Cardiac septum (tissue), 1 donor: ENCODE data around the gene XPC. TPM values are rescaled to one million over a fixed set of nuclear protein-coding genes. Genes with fewer than 3 reads are reported as not detected.

Experiments used
- DNase-seq: peaks from one replicate; pipeline ENCODE4 v3.0.0-alpha.2; 2020; ENCODE audit warnings: low spot score
- intact Hi-C: fragments of 100-400 bp; cut with DNase I; formaldehyde crosslinking; loops from one replicate; pipeline ENCODE4 v1.14.0; 2022
- total RNA-seq: library from RNA; stranded (reverse); fragmentation: NEBNext Ultra II Directional; extraction: Animal tissue kit (Norgen Biotek cat#: 25700); gene quantifications from one replicate; pipeline ENCODE4 v1.2.1, GENCODE V29; 2021
- donor health status: DM: no; HTN: no; CAD: no.

Gene XPC
- total RNA-seq, 1 donor from 2014 or later, result 16.7 TPM

GRCh38 chr3:14141144-14141543, 37.3 kb downstream of the XPC start:
- intact Hi-C loops, result no loop called here
- DNase-seq, result no peak

- intact Hi-C loops, result no loop called here
- peak; percentile 57 for DNase-seq
These were observed 37.7 kb downstream of the XPC start for GRCh38 chr3:14140668-14141067.

- intact Hi-C loops, result no loop called here
- DNase-seq, result peak; percentile 53
These were observed 38.6 kb downstream of the XPC start for GRCh38 chr3:14139771-14140170.

- peak; percentile 60 for DNase-seq
- intact Hi-C loops, result no loop called here
These were observed 39.3 kb downstream of the XPC start for GRCh38 chr3:14138878-14139655.

DNA sequence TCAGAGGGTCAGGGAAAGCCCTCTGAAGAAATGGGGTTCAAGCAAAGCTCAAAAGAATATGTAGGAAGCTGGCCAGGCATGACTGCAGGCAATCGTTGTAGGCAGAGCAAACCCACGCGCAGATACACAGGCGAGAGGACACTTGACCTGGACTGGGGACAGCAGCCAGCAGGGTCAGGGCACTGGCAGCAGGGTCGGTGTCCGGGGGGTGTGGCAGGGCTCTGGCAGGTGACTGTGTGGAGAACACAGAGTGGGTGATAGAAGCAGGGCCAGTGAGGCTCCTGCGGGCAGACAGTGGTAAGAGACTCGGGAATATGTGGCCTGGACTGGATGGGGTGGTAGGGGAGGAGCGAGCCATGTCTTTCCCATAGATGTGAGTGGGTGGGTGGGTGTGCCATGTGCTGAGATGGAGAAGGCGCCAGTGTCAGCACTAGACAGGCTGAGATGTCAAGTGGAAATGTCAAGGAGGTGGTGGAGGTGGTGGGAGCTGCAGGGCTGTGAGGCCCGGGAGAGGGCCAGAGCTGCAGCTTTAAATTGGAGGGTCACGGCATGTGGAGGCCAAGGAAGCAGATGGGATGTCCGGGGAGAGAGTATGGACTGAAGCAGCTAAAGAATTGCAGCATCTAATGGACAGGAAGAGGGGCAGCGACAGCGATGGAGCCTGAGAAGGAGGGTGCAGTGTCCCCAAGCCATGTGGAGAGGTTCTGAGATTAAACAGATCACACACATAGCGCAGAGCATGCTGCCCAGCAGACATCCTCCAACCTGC, 40.1 kb downstream of the XPC start:
- DNase-seq, result peak; percentile 67
- intact Hi-C loops, result no loop called here

DNA sequence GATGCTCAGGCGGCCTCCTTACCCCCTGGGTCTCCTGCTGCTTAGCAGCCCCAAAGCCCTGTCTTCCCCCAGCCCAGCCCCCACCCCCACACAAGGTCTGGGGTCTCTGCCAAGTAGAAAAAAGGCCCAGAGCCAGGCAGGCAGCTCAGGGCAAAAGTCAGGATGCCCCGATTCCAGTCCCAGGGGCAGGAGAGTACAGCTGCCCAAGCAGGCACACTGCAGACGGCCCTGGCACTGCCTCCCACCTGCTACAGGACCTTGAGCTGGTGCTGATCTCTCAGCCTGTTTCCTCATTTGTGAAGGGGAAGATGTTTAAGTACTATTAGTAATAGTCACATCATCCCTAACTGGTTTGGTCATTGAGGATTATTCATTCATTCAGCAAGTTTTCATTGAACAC, 41.0 kb downstream of the XPC start:
- intact Hi-C loops, result no loop called here
- peak; percentile 74 for DNase-seq

DNA sequence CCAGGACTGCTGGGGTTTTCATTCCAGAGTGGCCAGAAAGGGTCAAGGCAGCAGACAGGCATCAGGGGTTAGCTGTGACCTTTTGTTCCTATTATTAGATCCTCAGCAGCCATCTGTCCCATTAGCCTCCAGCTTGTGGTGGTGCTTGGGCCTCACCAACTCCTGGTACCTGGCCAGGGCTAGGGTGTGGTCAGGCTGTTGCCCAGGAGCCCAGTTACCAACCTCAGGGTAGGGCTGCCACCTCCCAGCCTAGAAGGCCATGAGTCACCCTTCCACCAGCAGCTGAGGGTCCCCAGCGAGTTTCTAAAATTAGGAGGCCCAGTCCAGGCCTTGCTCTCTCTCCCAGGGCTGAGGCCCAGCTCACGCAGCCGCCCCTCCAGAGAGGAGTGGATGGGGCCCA, 41.4 kb downstream of the XPC start:
- intact Hi-C loops, result no loop called here
- DNase-seq, result peak; percentile 82

DNA sequence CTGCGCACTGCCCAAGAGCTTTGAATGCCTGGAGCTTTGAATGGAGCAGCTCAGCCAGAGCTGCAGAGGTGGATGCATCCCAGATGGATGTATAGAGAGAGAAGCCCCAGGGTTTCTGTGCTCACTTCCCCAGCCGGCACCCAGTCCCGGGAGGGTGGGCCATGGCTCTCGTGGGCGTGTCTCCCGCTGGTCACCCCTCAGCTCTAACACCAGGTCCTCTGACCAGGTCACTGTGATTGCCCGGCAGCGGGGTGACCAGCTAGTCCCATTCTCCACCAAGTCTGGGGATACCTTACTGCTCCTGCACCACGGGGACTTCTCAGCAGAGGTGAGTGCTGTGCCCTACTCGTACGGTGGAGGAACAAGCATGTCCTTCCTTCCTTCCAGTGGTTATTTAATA, 42.8 kb downstream of the XPC start:
- DNase-seq, result peak; percentile 59
- intact Hi-C loops, result no loop called here

GRCh38 chr3:14134291-14134690, 44.1 kb downstream of the XPC start:
- DNase-seq, result peak; percentile 70

DNA sequence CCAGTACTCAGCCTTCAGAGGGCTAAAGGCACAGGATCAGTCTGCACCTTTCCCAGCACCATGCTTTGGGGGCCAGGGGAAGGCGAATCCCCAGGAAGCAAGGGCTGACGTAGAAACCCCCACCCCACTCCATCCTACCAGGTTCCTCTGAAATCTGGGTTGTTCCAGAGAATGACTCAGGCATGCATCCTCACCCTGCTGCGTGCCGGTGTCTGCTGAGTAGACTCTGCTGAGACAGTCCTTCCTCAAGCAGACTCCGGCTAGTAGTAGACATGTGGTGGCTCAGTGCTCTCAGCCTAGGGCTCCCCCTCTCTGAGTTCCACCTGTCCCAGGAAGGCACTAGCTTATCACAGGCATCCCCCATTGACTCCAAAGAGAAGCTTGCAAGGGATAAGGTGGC, 44.5 kb downstream of the XPC start:
- DNase-seq, result peak; percentile 55
- intact Hi-C loops, result no loop called here

More at GRCh38 chr3:14134291-14134690, 44.1 kb downstream of the XPC start:
- intact Hi-C loops, result no loop called here

DNA sequence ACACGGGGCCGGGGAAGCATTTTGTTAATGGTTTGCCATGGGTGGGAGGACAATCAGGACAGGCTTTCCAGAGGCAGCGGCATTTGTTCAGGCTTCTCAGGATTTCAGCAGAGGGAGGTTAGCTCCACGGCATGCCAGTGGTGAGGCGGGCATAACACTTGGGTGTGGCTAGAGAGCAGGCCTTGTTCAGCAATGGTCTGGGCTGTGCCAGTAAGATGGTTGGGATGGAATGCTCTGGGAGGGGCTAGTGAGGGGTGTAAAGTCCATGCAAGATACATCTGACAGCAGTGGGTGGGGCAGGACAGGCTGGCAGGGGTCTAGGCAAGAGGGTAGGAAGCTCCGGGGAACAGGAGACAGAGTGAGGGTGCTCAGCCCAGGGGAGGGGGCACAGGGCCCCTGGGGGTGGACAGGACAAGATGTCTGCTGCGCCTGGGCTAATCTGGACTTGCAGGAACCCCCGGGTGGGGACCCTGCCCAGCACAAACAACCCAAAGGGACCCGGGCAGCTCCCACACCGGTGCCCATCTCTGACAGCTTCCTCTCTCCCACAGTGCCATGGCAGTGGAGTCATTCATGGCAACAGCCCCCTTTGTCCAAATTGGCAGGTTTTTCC, 45.1 kb downstream of the XPC start:
- DNase-seq, result peak; percentile 59
- intact Hi-C loops, result no loop called here

DNA sequence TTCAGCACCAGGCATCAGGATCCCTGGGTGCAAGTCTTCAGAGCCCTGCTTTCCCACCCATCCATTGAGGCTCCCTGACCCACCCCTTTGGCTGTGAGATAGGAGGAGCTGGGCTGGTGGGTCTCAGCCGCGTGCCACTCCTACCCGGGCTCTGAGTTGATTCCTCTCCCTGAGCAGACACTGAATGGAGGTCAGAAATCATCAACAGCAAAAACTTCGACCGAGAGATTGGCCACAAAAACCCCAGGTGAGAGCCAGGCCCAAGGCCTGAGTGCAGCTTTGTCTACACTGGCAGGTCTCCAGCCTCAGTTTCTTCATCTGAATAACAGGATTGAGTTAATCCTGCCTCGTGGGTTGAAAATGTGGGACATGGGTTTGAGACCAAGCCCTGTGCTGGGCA, 45.7 kb downstream of the XPC start:
- no peak for DNase-seq
- intact Hi-C loops, result no loop called here

GRCh38 chr3:14132120-14132519, 46.3 kb downstream of the XPC start:
- intact Hi-C loops, result no loop called here
- DNase-seq, result peak; percentile 63

- peak; percentile 39 for DNase-seq
- intact Hi-C loops, result no loop called here
These were observed 47.3 kb downstream of the XPC start for GRCh38 chr3:14131134-14131533.

- intact Hi-C loops, result no loop called here
- DNase-seq, result peak; percentile 44
These were observed 47.7 kb downstream of the XPC start for GRCh38 chr3:14130707-14131106.

GRCh38 chr3:14130230-14130629, 48.2 kb downstream of the XPC start:
- intact Hi-C loops, result no loop called here
- peak; percentile 27 for DNase-seq

DNA sequence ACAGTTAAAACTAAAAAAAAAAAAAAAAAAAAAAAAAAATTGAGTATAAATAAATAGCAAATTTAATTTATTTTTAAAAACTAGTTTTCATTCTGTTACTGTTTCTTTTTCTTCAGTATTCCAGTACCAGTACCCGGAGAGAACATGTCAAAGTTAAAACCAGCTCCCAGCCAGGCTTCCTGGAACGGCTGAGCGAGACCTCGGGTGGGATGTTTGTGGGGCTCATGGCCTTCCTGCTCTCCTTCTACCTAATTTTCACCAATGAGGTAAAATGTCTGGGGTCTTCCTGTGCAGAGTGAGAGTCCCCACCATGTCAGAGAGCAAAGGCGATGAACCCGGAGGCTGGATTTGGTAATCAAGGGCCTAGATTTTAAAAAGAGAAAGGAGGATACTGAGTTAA, 49.1 kb downstream of the XPC start:
- intact Hi-C loops, result loop anchor here (5.0 to 10.0 kb wide), 2 partner anchors 474 to 523 kb away; partner anchors contain the start of gene CCDC174
- DNase-seq, result no peak

GRCh38 chr3:14128724-14129123, 49.7 kb downstream of the XPC start:
- intact Hi-C loops, result loop anchor here (5.0 to 10.0 kb wide), 2 partner anchors 474 to 524 kb away; partner anchors contain the start of gene CCDC174
- no peak for DNase-seq

- DNase-seq, result peak; percentile 49
- intact Hi-C loops, result loop anchor here (5.0 to 10.0 kb wide), 2 partner anchors 473 to 525 kb away; partner anchors contain the start of gene CCDC174
These were observed 50.8 kb downstream of the XPC start for GRCh38 chr3:14127516-14128161.
